Fibroblast of villous mesenchyme (primary cell): ENCODE measurements around the gene HIPK4. TPM values are rescaled to one million over a fixed set of nuclear protein-coding genes. Genes with fewer than 3 reads are reported as not detected.

Experiments used
- DNase-seq: peaks from one replicate; pipeline ENCODE4 v3.0.0-alpha.2; 2010; ENCODE audit warnings: low read depth
- H3K4me3 ChIP-seq: 2 replicates; pipeline ENCODE4 v1.5.1; 2011; ENCODE audit warnings: low read depth, mild to moderate bottlenecking, low read length
- CTCF ChIP-seq: IDR thresholded peaks from 2 replicates; pipeline ENCODE4 v1.5.1; 2012; ENCODE audit warnings: low read depth, mild to moderate bottlenecking, low read length; ENCODE audit not compliant: insufficient read depth
- total RNA-seq: library from RNA; depleted of rRNA; stranded (reverse); fragments of >200 nt; gene quantifications from 2 replicates; pipeline ENCODE4 v1.2.3, GENCODE V29; 2012

Gene HIPK4
- total RNA-seq, 1 donor, result under 0.01 TPM

- TF ChIP-seq CTCF, result no peak
- no peak for DNase-seq
- H3K4me3 ChIP-seq, result no peak overlapping the region
These were observed 1.5 kb downstream of the HIPK4 start for GRCh38 chr19:40388481-40388880.

DNA sequence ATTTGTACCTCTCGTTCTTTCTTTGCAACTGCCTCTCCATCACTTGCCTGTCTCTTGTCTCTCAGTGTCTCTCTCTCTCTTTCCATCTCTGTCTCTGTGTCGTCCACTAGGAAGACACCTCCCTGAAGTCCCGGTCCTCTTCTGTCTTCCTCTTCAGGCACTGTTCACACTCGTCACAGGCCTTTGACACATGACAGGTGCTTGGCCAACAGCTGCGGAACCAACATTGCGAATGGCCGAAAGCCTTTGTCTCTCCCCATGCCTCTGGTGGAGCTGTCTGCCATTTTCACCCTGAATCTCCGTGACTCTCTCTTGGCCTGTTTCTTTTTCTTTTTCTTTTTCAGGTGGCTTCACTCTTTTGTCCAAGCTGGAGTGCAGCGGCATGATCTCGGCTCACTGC, 2.8 kb downstream of the HIPK4 start:
- DNase-seq, result no peak

DNA sequence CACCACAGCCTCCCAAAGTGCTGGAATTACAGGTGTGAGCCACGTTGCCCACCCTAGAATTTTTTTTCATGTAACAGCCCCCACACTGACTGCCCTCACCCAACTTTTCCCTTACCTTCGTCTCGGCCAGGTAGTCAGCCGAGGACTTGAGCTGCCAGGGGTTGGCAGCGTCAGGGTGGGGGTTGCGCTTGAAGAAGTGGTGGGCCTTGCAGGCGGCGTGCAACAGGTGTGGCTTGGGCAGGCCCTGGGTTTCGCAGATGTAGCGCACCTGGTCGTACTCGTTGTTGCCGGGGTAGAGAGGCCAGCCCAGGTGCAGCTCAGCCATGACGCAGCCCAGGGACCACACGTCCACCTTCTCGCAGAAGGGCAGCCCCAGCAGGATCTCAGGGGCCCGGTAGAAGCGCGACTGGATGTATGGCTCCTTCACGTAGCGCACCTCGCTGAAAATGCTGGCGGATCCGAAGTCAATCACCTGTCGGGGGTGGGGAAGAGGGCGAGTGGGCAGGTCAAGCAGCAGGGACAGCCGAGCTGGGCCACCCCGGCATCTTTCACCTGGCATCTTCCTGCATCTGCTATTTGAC, 6.2 kb downstream of the HIPK4 start:
- DNase-seq, result no peak
- no peak overlapping the region for H3K4me3 ChIP-seq
- no peak for TF ChIP-seq CTCF

More for the DNA sequence above, 2.8 kb downstream of the HIPK4 start:
- H3K4me3 ChIP-seq, result no peak overlapping the region
- no peak for TF ChIP-seq CTCF

GRCh38 chr19:40381321-40381720, 8.7 kb downstream of the HIPK4 start:
- no peak for DNase-seq
- TF ChIP-seq CTCF, result peak; percentile 26
- no peak overlapping the region for H3K4me3 ChIP-seq

GRCh38 chr19:40380199-40381037, 9.6 kb downstream of the HIPK4 start:
- H3K4me3 ChIP-seq, result no peak overlapping the region
- no peak for TF ChIP-seq CTCF
- DNase-seq, result no peak

GRCh38 chr19:40379446-40380198, 10.4 kb downstream of the HIPK4 start:
- H3K4me3 ChIP-seq, result no peak overlapping the region
- DNase-seq, result no peak
- no peak for TF ChIP-seq CTCF
